Keratinocyte (primary cell): ENCODE results near the gene SOCS4. TPM values are rescaled to one million over a fixed set of nuclear protein-coding genes. Genes with fewer than 3 reads are reported as not detected.

Source experiments
- DNase-seq: peaks from one replicate; pipeline ENCODE4 v3.0.0-alpha.2; 2011; ENCODE audit warnings: low read depth, missing footprints, low spot score
- FAIRE-seq: peaks from 2 replicates; lab custom pipeline; 2011; peaks lifted over from hg19 to GRCh38; lab: Jason Lieb, UNC
- H2AFZ ChIP-seq: 2 replicates; pipeline ENCODE4 v1.6.0; 2012; ENCODE audit warnings: low read length, control low read depth, inconsistent platforms; ENCODE audit not compliant: control insufficient read depth
- H3K27ac ChIP-seq: 2 replicates; pipeline ENCODE4 v1.5.1; 2011; ENCODE audit warnings: low read length; ENCODE audit not compliant: control insufficient read depth, insufficient read depth
- H3K27me3 ChIP-seq: 3 replicates; pipeline ENCODE4 v1.6.0; 2011; ENCODE audit warnings: low read length; ENCODE audit not compliant: control insufficient read depth, insufficient read depth; ENCODE audit errors: extremely low read depth
- H3K36me3 ChIP-seq, 2 experiments: 2 replicates in 1 of 2; 3 replicates in 1 of 2; pipeline ENCODE4 v1.5.1; 2011; ENCODE audit warnings: low read length in 2 of 2, mild to moderate bottlenecking in 1 of 2; ENCODE audit not compliant: control insufficient read depth in 2 of 2, insufficient read depth in 2 of 2; ENCODE audit errors: extremely low read depth in 1 of 2
- H3K4me1 ChIP-seq: 3 replicates; pipeline ENCODE4 v1.5.1; 2011; ENCODE audit warnings: low read length; ENCODE audit not compliant: control insufficient read depth, insufficient read depth; ENCODE audit errors: extremely low read depth
- H3K4me2 ChIP-seq: 3 replicates; pipeline ENCODE4 v1.6.0; 2011; ENCODE audit warnings: low read depth, low read length; ENCODE audit not compliant: control insufficient read depth, insufficient read depth; ENCODE audit errors: extremely low read depth
- H3K4me3 ChIP-seq, 3 experiments: fragments of 200-600 bp in 1 of 3; sonication (generic) in 1 of 3; 2 replicates in 2 of 3; 3 replicates in 1 of 3; pipeline ENCODE4 v1.5.1; 2011 to 2016; ENCODE audit warnings: low read length in 3 of 3, mild to moderate bottlenecking in 3 of 3, control low read depth in 2 of 3, inconsistent platforms in 1 of 3, low read depth in 1 of 3, mixed read lengths in 1 of 3, mixed run types in 1 of 3, moderate library complexity in 1 of 3; ENCODE audit not compliant: control insufficient read depth in 2 of 3, insufficient read depth in 2 of 3; ENCODE audit errors: extremely low read depth in 1 of 3
- H3K79me2 ChIP-seq: 2 replicates; pipeline ENCODE4 v1.6.0; 2012; ENCODE audit warnings: low read length; ENCODE audit not compliant: control insufficient read depth, insufficient read depth
- H3K9ac ChIP-seq: 3 replicates; pipeline ENCODE4 v1.6.0; 2011; ENCODE audit warnings: low read length; ENCODE audit not compliant: control insufficient read depth, insufficient read depth; ENCODE audit errors: extremely low read depth
- H3K9me1 ChIP-seq: 3 replicates; pipeline ENCODE4 v1.6.0; 2011; ENCODE audit warnings: low read length; ENCODE audit not compliant: control insufficient read depth, insufficient read depth; ENCODE audit errors: extremely low read depth
- H3K9me3 ChIP-seq: 2 replicates; pipeline ENCODE4 v1.5.1; 2012; ENCODE audit warnings: low read depth, low read length; ENCODE audit not compliant: control insufficient read depth
- H4K20me1 ChIP-seq: 3 replicates; pipeline ENCODE4 v1.6.0; 2011; ENCODE audit warnings: low read length; ENCODE audit not compliant: control insufficient read depth, insufficient read depth; ENCODE audit errors: extremely low read depth
- EZH2 ChIP-seq: IDR thresholded peaks from one replicate; pipeline ENCODE4 v1.6.1; 2012; ENCODE audit warnings: inconsistent platforms, mild to moderate bottlenecking, low read length, moderate library complexity
- dilution Hi-C: fragments of 300-500 bp; cut with MboI; formaldehyde crosslinking; loops from one replicate; pipeline ENCODE4 v1.7.0; 2020; ENCODE audit warnings: low sequenced_read_pairs; ENCODE audit not compliant: extremely low pct_ligation_motif_present
- polyA plus RNA-seq, 5 experiments: library from polyadenylated mRNA; depleted of rRNA in 3 of 5; stranded (reverse) in 3 of 5; stranded (forward) in 1 of 5; unstranded in 1 of 5; fragments of >200 nt; gene quantifications; 1 replicate in 1 of 5; 2 replicates in 3 of 5; 3 replicates in 1 of 5; pipeline versions ENCODE4 v1.2.1 to v1.2.3, GENCODE V29; 2011 to 2012; ENCODE audit warnings: missing spikeins in 2 of 5, low read depth in 1 of 5, low replicate concordance in 1 of 5
- TF ChIP-seq, protein P1 (sequence below), 3 experiments: IDR thresholded peaks in 1 of 3; conservative IDR thresholded peaks in 1 of 3; optimal IDR thresholded peaks in 1 of 3; 2 replicates in 2 of 3; 3 replicates in 1 of 3; pipeline versions ENCODE3 to v1.5.1; 2011; ENCODE audit warnings: low read length in 3 of 3, mild to moderate bottlenecking in 3 of 3, moderate library complexity in 2 of 3, control low read depth in 1 of 3, inconsistent platforms in 1 of 3; ENCODE audit not compliant: insufficient read depth in 2 of 3; ENCODE audit errors: extremely low read depth in 1 of 3

The SOCS4 gene
- polyA plus RNA-seq, 1 donor (not counting 4 experiments of a cell fraction or from before 2014, with no cell fraction given): 14.1 TPM

DNA sequence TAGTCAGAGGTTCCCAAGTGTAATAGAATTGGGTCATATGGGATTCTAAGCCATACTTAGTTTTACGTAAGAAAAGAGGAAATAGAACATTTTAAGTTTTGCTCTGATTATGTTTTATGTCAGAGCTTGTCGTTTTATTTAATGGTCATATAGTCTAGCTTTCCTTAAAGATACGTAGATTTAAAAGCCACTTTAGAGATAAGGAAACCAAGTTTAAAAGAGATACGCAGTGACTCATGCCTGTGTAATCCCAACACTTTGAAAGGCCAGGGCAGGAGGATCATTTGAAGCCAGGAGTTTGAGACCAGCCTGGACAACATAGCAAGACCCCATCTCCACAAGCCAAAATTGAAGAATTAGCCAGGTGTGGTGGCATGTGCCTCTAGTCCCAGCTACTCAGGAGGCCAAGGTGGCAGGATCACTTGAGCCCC, 44.0 kb downstream of the SOCS4 start:
- H4K20me1 ChIP-seq: no peaks in the 10 kb centered on the region
- peak overlapping the region; percentile 98 for H3K27ac ChIP-seq
- no peaks in the 10 kb centered on the region for H3K27me3 ChIP-seq
- no peaks in the 10 kb centered on the region for H3K9me3 ChIP-seq
- H3K36me3 ChIP-seq: peaks cover 2 to 10% of the 10 kb centered on the region in 2 experiments
- H3K79me2 ChIP-seq: no peaks in the 10 kb centered on the region
- H3K9ac ChIP-seq: peak overlapping the region; percentile 84
- H3K9me1 ChIP-seq: no peaks in the 10 kb centered on the region
- H3K4me2 ChIP-seq: no peak overlapping the region
- no peak overlapping the region for H3K4me3 ChIP-seq
- FAIRE-seq: no peak
- TF ChIP-seq, protein P1, sequence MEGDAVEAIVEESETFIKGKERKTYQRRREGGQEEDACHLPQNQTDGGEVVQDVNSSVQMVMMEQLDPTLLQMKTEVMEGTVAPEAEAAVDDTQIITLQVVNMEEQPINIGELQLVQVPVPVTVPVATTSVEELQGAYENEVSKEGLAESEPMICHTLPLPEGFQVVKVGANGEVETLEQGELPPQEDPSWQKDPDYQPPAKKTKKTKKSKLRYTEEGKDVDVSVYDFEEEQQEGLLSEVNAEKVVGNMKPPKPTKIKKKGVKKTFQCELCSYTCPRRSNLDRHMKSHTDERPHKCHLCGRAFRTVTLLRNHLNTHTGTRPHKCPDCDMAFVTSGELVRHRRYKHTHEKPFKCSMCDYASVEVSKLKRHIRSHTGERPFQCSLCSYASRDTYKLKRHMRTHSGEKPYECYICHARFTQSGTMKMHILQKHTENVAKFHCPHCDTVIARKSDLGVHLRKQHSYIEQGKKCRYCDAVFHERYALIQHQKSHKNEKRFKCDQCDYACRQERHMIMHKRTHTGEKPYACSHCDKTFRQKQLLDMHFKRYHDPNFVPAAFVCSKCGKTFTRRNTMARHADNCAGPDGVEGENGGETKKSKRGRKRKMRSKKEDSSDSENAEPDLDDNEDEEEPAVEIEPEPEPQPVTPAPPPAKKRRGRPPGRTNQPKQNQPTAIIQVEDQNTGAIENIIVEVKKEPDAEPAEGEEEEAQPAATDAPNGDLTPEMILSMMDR (optimal IDR thresholded peaks at IDR 0.05 in 1 of 3, IDR thresholded peaks at IDR 0.05 in 1 of 3, conservative IDR thresholded peaks at IDR 0.05 in 1 of 3; ENCODE audit: extremely low read depth in 1 of 3, insufficient read depth in 2 of 3, low read length in 3 of 3): no peak
- no peak for TF ChIP-seq EZH2
- peaks cover 52% of the 10 kb centered on the region for H3K4me1 ChIP-seq
- dilution Hi-C loops: no loop called here
- no peak for DNase-seq
- no peak overlapping the region for H2AFZ ChIP-seq

DNA sequence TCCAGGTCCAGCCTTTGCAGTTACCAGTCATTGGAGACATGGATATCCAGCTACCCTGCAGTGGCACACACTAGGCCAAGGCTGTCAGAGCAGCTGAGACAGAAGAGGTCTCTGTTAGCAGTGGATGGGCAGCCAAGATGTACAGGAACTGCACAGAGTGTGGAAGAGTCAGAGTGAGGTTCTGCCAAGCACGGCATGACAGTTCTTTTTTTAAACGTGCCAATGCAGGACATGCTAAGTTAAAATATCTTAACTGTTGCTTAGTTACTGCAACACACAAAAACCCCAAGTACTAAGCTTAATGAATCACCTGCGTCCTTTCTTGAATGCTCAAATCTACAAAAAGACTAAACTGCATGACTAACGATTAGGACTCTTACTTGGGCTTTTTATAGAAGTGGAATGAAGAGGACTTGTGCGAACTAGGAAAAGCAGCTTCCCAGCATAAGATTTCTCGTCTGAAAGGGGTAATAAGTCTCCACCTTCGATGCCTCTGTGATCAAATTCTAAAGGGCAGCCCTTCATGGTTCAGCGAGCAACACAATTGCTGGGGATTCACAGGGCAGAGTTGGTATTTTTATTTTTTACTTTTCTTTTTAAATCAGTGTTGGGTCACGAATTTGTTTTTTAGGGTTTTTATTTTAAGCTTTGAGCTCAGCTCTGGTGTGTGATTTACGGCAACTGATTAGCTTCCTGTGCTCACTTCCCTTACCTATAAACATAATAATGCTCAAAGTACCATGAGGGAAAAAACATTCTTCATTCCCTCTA, 45.0 kb downstream of the SOCS4 start:
- TF ChIP-seq, protein P1 (optimal IDR thresholded peaks at IDR 0.05 in 1 of 3, IDR thresholded peaks at IDR 0.05 in 1 of 3, conservative IDR thresholded peaks at IDR 0.05 in 1 of 3; ENCODE audit: extremely low read depth in 1 of 3, insufficient read depth in 2 of 3, low read length in 3 of 3): no peak
- TF ChIP-seq EZH2: no peak
- H3K36me3 ChIP-seq: peaks cover 2 to 9% of the 10 kb centered on the region in 2 experiments
- H3K4me1 ChIP-seq: peaks cover 59% of the 10 kb centered on the region
- H3K27me3 ChIP-seq: no peaks in the 10 kb centered on the region
- dilution Hi-C loops: no loop called here
- H3K79me2 ChIP-seq: no peaks in the 10 kb centered on the region
- FAIRE-seq (peak; percentile 81), DNase-seq (peak; percentile 65)
- peak overlapping the region; percentile 84 for H3K9ac ChIP-seq
- peak overlapping the region in 1 of 3 experiments; percentile 31 for H3K4me3 ChIP-seq
- H3K4me2 ChIP-seq: peak overlapping the region; percentile 81
- H2AFZ ChIP-seq: no peak overlapping the region
- no peaks in the 10 kb centered on the region for H4K20me1 ChIP-seq
- H3K9me3 ChIP-seq: no peaks in the 10 kb centered on the region
- peak overlapping the region; percentile 98 for H3K27ac ChIP-seq
- H3K9me1 ChIP-seq: no peaks in the 10 kb centered on the region
